Lower leg skin (tissue), 4 donors: Measurements from ENCODE around the gene TSPEAR. TPM values are rescaled to one million over a fixed set of nuclear protein-coding genes. Genes with fewer than 3 reads are reported as not detected.

ENCODE experiments used
- DNase-seq, 2 donors: peaks; one replicate each; pipeline ENCODE4 v3.0.0-alpha.2; 2019; ENCODE audit warnings: low spot score in 2 of 2
- H3K4me3 ChIP-seq: fragments of 200-600 bp; sonication (generic); 2 replicates; pipeline ENCODE4 v1.5.1; 2017; ENCODE audit warnings: mild to moderate bottlenecking, low read depth; ENCODE audit not compliant: poor library complexity, severe bottlenecking
- CTCF ChIP-seq, 3 donors: fragments of 450-650 bp; IDR thresholded peaks; one replicate each; pipeline ENCODE4 v1.5.1; 2016; ENCODE audit warnings: antibody characterized with exemption in 3 of 3, mild to moderate bottlenecking in 3 of 3, moderate library complexity in 2 of 3
- POLR2A ChIP-seq, 2 donors: fragments of 450-650 bp; IDR thresholded peaks; one replicate each; pipeline ENCODE4 v1.6.1; 2016 to 2017; ENCODE audit warnings: antibody characterized with exemption in 2 of 2, mild to moderate bottlenecking in 1 of 2, moderate library complexity in 1 of 2
- WGBS, 2 donors: methylation state at CpG; one replicate each; pipeline ENCODE4 v1.1.5; 2018; 5-methylcytosine and 5-hydroxymethylcytosine counted together
- intact Hi-C: fragments of 100-400 bp; cut with DNase I; formaldehyde crosslinking; loops from one replicate; pipeline ENCODE4 v1.15.0; 2023; ENCODE audit warnings: low total_unique reads
- total RNA-seq, 4 donors: library from RNA; depleted of rRNA; stranded (reverse); fragments of >200 nt; gene quantifications; one replicate each; pipeline ENCODE4 v1.1.0, GENCODE V29; 2016

Gene TSPEAR
- total RNA-seq, 4 donors from 2014 or later, result 0.06 TPM; not detected in 3

- 38 to 47% methylated on average over 7 of the region's 7 CpGs for WGBS, 2 donors
- no peak for DNase-seq
- no peak for TF ChIP-seq POLR2A (IDR thresholded peaks at IDR 0.05)
- TF ChIP-seq CTCF (IDR thresholded peaks at IDR 0.05), result no peak
- H3K4me3 ChIP-seq, result no peak overlapping the region
- intact Hi-C loops, result no loop called here
Observed at GRCh38 chr21:44489962-44490361, 221.4 kb downstream of the TSPEAR start.

GRCh38 chr21:44487831-44488230 is 223.5 kb downstream of the TSPEAR start:
- 32 to 35% methylated on average over 4 of the region's 4 CpGs for WGBS, 2 donors
- H3K4me3 ChIP-seq, result no peak overlapping the region
- no peak for DNase-seq
- intact Hi-C loops, result no loop called here
- TF ChIP-seq POLR2A (IDR thresholded peaks at IDR 0.05) (no peak), CTCF (IDR thresholded peaks at IDR 0.05) (no peak)

GRCh38 chr21:44486302-44486701 is 225.1 kb downstream of the TSPEAR start:
- H3K4me3 ChIP-seq, result no peak overlapping the region
- intact Hi-C loops, result no loop called here

GRCh38 chr21:44485796-44486195 is 225.6 kb downstream of the TSPEAR start:
- intact Hi-C loops, result no loop called here
- no peak overlapping the region for H3K4me3 ChIP-seq
- TF ChIP-seq POLR2A (IDR thresholded peaks at IDR 0.05) (no peak), CTCF (IDR thresholded peaks at IDR 0.05) (no peak)
- WGBS, 2 donors, result 73 to 75% methylated on average over 10 of the region's 10 CpGs
- DNase-seq, result no peak

More at GRCh38 chr21:44486302-44486701, 225.1 kb downstream of the TSPEAR start:
- TF ChIP-seq POLR2A (IDR thresholded peaks at IDR 0.05) (no peak), CTCF (IDR thresholded peaks at IDR 0.05) (no peak)
- no peak for DNase-seq
- WGBS, 2 donors, result 69 to 78% methylated on average over 16 of the region's 16 CpGs

GRCh38 chr21:44485254-44485793 is 226.0 kb downstream of the TSPEAR start:
- no peak for DNase-seq
- TF ChIP-seq CTCF (IDR thresholded peaks at IDR 0.05) (no peak), POLR2A (IDR thresholded peaks at IDR 0.05) (no peak)
- intact Hi-C loops, result no loop called here
- no peak overlapping the region for H3K4me3 ChIP-seq
- WGBS, 2 donors, result 59 to 73% methylated on average over 25 of the region's 25 CpGs
